Measurements from ENCODE around the gene OMA1.
"Not testable (repeated sequence)": the region's sequence is repeated elsewhere in the genome, so short reads cannot be mapped to it uniquely, and the experiment has no call there.

OMA1 gene

DNA sequence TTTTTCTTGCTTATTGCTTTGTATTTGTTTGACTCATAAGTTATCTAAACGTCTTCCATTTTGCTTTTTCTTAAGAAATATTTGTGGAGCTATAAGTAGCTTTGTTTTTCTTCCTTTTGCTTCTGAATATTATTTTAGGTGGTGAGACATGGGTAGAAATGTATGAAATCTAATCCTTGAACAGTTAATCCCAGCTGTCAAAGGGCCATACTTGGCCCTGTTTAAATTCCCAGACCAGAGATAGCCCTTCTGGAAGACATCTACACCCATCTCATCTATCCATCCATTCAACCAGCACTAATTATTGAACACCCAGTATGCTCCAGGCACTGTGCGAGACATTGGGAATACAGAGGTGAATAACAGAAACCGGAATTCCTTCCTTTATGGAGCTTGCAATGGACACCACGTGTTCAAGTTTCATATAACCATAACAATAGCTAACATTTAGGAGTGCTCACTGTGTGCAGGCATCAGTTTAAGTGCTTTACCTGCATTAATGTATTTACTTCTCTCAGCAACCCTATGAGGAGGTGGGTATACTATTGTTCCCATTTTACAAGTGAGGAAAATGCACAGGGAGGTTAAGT lies 21.8 kb upstream of the OMA1 start:
- no peaks in the 10 kb centered on the region for H3K36me3 Mint-ChIP-seq
- ATAC-seq (ENCODE audit: low read depth), result no peak
- H3K27me3 Mint-ChIP-seq, result peaks cover 15% of the 10 kb centered on the region
- no peak for DNase-seq (ENCODE audit: low spot score in 2 of 2)
- H3K4me3 Mint-ChIP-seq, result no peak overlapping the region
- peaks cover 2% of the 10 kb centered on the region for H3K9me3 Mint-ChIP-seq
- no peaks in the 10 kb centered on the region for H3K4me1 Mint-ChIP-seq
- H3K27ac Mint-ChIP-seq, result no peak overlapping the region

DNA sequence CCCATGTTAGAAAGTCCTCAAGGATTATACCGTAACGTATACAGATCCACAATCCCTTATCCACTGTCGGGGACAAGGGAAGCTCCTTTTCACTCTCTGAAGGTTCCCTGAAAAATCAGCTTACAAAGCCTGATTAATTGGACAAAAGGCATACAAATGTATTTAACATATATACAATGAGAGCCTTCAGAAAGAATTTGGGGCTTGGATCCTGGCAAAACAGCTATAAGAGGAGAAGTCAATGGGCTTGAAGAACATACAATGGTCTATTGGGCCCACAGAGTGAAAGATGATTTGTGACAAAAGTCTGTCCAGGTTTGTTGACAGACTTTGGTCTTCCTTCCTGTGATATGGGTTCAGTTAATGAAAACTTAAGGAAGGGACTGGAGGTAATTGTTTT lies 19.8 kb upstream of the OMA1 start:
- Mint-ChIP-seq H3K27ac (no peak overlapping the region), H3K36me3 (no peaks in the 10 kb centered on the region), H3K27me3 (peaks cover 19% of the 10 kb centered on the region), H3K9me3 (peaks cover 2% of the 10 kb centered on the region), H3K4me1 (no peaks in the 10 kb centered on the region), H3K4me3 (no peak overlapping the region)
- DNase-seq (ENCODE audit: low spot score in 2 of 2) (no peak), ATAC-seq (ENCODE audit: low read depth) (no peak)

DNA sequence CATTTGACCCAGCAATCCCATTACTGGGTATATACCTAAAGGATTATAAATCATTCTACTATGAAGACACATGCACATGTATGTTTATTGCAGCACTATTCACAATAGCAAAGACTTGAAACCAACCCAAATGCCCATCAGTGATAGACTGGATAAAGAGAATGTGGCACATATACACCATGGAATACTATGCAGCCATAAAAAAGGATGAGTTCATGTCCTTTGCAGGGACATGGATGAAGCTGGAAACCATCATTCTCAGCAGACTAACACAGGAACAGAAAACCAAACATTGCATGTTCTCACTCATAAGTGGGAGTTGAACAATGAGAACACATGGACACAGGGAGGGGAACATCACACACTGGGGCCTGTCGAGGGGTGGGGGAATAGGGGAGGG lies 17.2 kb upstream of the OMA1 start:
- ATAC-seq (ENCODE audit: low read depth); H3K36me3 Mint-ChIP-seq; H3K4me1 Mint-ChIP-seq; H3K9me3 Mint-ChIP-seq; H3K27ac Mint-ChIP-seq; DNase-seq (ENCODE audit: low spot score in 2 of 2); H3K4me3 Mint-ChIP-seq: not testable (repeated sequence)
- peaks cover 10% of the 10 kb centered on the region for H3K27me3 Mint-ChIP-seq

DNA sequence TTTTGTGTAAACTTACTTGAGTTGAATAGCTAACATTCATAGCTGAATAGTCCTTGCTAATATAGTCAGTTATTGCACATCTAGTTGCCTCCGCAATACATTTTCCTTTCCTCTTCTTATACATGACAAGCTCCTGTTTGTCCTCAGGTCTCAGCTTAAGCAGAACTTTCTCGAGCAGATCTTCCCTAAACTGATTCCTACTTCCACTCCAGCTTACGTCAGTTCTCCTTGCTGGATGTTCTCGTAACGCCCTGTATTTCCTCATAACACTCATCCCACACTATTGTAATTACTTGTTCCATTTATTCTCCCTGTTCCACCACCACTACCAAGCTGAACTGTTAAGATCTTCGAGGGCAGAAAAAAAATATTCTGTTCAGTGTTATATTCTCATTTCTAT lies 15.1 kb upstream of the OMA1 start:
- peaks cover 4% of the 10 kb centered on the region for H3K9me3 Mint-ChIP-seq
- ATAC-seq (ENCODE audit: low read depth) (no peak), DNase-seq (ENCODE audit: low spot score in 2 of 2) (no peak)
- no peak overlapping the region for H3K27ac Mint-ChIP-seq
- H3K4me1 Mint-ChIP-seq, result no peaks in the 10 kb centered on the region
- peaks cover 19% of the 10 kb centered on the region for H3K27me3 Mint-ChIP-seq
- H3K36me3 Mint-ChIP-seq, result no peaks in the 10 kb centered on the region
- no peak overlapping the region for H3K4me3 Mint-ChIP-seq

DNA sequence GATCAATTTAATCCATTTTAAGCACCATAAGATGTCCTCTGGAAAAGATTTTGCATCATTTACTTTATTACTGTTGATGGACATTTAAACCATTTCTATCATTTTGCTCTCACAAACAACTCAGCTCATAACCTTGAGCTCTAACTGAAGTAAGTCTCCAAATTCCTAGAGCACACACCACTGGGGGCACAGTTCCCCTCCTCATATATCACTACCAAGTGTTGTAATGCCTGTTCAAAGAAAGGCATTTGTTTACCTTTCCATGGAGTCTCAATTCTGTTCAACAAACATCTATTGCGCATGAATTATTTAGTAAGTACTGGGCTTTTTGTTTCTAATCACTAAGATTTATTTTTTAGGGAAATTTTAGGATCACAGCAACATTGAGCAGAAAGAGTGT lies 8.9 kb upstream of the OMA1 start:
- Mint-ChIP-seq H3K4me1 (no peaks in the 10 kb centered on the region), H3K4me3 (no peak overlapping the region), H3K27me3 (peaks cover 15% of the 10 kb centered on the region), H3K27ac (no peak overlapping the region), H3K36me3 (no peaks in the 10 kb centered on the region), H3K9me3 (no peaks in the 10 kb centered on the region)
- DNase-seq (ENCODE audit: low spot score in 2 of 2), result no peak
- no peak for ATAC-seq (ENCODE audit: low read depth)

DNA sequence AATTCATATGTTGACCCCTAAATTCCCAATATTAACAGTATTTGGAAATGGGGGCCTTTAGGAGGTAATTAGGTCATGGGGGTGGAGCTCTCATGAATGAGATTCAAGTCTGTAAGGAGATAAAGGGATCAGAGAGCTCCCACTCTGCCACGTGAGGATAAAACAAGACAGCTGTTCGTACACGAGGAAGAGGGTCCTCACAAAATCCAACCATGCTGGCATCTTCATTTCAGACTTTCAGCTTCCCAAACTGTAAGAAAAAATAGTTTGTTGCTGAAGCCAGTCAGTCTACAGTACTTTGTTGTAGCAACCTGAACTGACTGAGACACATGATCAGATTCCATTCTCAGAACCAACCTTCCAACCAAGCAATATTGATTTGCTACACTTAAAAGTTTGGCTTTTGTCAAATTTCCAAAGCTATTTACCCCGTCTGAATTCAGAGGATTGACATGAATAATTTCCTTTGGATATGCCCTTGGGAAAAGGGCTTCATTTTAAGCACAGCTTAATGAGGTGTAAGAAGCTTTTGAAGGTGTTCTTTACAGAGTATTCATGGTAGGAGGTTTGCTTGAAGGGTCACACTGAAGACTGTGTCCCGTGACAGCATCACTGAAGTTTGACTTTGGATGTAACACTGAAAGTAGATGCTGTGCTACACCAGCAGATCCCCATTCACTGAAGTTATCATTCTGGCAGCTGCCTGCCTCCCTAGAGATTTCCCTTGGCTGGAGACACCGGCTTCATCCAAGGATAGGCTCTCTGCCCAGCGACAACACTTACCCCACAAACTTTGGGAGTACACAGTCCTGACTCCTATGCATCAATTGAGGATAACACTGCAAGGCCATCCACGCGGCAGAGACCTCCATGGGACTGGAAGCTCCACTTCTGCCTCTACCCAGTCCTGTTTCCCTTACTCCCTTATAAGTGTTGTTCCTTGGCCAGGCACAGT lies 4.9 kb upstream of the OMA1 start:
- Mint-ChIP-seq H3K27me3 (peaks cover 7% of the 10 kb centered on the region), H3K36me3 (peaks cover under 1% of the 10 kb centered on the region), H3K4me3 (no peak overlapping the region), H3K27ac (no peak overlapping the region), H3K9me3 (no peaks in the 10 kb centered on the region), H3K4me1 (peaks cover 4% of the 10 kb centered on the region)
- ATAC-seq (ENCODE audit: low read depth), result no peak
- no peak for DNase-seq (ENCODE audit: low spot score in 2 of 2)

DNA sequence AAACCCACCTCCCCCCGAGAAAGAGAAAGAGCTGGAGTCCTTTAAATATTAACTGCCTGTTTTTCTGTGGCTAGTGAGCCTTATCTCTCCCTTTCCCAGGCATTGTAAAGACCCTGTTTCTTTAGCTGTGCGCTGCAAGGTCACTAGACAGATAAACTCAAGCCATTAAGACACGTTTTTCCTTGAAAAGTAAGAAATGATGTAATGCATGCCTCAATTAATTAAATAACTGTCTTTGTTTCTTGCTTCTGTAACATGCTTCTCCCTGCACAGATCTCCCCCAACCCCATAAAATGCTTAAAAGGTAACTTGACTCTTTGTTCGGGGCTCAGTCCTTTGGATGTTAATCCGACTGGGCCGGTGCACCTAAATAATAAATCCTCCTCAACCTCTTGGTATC lies 2.8 kb upstream of the OMA1 start:
- H3K9me3 Mint-ChIP-seq; H3K27me3 Mint-ChIP-seq; DNase-seq (ENCODE audit: low spot score in 2 of 2); ATAC-seq (ENCODE audit: low read depth); H3K4me3 Mint-ChIP-seq; H3K36me3 Mint-ChIP-seq; H3K27ac Mint-ChIP-seq: not testable (repeated sequence)
- peaks cover 14% of the 10 kb centered on the region for H3K4me1 Mint-ChIP-seq

DNA sequence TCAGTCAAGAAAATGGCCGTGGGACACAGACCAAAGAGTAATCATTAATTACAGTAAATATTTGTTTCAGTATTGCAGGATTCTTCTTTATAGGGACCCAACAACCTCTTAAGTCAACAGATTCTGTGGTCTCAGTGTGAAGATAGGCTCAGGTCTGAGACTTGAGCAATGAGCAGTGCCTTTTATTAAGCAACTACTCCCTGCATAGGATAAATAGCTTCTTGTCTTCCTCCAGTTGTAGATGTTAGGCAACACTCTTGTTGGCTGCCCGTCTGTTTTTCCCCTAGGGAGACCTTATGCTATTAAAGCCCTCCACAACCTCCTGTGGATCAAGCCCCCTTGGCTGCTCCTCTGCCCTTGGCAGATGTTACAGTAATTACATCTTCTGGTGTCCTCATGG lies 1.8 kb upstream of the OMA1 start:
- peaks cover 1% of the 10 kb centered on the region for H3K27me3 Mint-ChIP-seq
- H3K36me3 Mint-ChIP-seq, result peaks cover 1% of the 10 kb centered on the region
- H3K27ac Mint-ChIP-seq, result no peak overlapping the region
- DNase-seq (ENCODE audit: low spot score in 2 of 2), result no peak
- H3K4me3 Mint-ChIP-seq, result no peak overlapping the region
- peaks cover 15% of the 10 kb centered on the region for H3K4me1 Mint-ChIP-seq
- no peak for ATAC-seq (ENCODE audit: low read depth)
- no peaks in the 10 kb centered on the region for H3K9me3 Mint-ChIP-seq

DNA sequence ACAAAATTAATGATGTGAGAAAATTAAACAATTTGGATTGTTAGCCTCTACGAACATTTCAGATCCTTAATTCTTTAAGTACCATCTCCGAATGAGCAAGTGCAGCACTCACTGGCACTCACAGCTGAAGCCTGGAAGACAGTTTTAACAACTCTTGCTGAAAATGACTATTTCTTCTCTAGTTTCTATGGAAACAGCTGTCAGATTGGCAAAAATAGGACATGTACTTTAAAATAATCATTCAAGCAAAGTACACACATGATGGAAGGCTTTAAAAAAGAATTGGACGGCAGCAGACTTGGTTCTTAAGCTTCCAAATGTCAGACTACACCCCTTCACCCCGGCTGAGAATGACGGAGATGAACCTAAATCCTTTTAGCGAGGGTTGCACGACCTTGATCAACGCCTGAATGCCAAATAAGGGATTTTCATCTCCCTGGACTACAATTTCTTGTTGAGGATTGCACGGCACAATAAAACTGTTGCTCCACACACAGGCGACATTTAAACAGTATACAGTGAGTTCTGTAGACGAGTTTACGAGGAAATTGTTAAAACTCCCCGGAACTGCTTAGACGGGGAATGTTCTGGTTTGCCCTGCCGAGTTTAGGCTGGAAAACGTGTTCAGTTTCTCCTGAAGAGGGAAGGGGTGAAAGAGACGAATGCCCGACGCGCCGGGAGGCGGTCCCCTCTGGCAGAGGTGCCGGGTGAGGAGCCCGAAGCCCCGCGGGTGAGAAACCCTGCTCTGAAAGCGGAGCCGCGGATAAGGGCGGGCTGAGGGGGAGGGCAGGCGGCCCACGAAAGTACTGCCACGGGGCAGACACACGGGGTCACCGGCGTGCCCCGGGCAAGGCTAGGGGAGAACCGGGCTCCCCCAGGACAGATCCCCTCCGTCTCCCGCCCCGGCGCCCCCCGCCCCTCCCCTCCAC lies 671 bp downstream of the OMA1 start:
- ATAC-seq (ENCODE audit: low read depth) (peak; percentile 79), DNase-seq (ENCODE audit: low spot score in 2 of 2) (peak; percentile 75 to 77)
- H3K4me3 Mint-ChIP-seq, result peak overlapping the region; percentile 98
- no peaks in the 10 kb centered on the region for H3K9me3 Mint-ChIP-seq
- peaks cover 1% of the 10 kb centered on the region for H3K27me3 Mint-ChIP-seq
- H3K27ac Mint-ChIP-seq, result peak overlapping the region; percentile 100
- H3K36me3 Mint-ChIP-seq, result peaks cover 1% of the 10 kb centered on the region
- H3K4me1 Mint-ChIP-seq, result peaks cover 20% of the 10 kb centered on the region

DNA sequence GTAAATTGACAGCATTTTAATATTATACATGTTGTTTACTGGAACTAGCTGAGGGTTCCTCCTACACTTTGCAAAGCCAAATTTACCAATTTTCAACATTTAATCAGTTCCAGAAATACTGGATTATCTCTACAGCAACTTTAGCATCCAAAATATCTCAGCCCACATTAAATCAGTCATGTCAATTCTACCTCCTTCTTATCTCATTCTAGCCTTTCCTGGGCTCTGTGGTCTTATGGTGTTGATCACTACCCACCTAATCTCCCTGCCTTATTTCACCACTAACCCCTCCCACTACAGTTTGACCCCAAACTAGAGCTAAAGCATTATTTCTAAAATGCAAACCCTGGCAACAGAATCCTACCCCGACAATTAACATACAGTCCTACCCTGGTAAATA lies 3.3 kb downstream of the OMA1 start:
- DNase-seq (ENCODE audit: low spot score in 2 of 2) (no peak), ATAC-seq (ENCODE audit: low read depth) (no peak)
- Mint-ChIP-seq H3K9me3 (no peaks in the 10 kb centered on the region), H3K27ac (no peak overlapping the region), H3K4me1 (peaks cover 20% of the 10 kb centered on the region), H3K27me3 (no peaks in the 10 kb centered on the region), H3K36me3 (peaks cover 1% of the 10 kb centered on the region), H3K4me3 (no peak overlapping the region)

DNA sequence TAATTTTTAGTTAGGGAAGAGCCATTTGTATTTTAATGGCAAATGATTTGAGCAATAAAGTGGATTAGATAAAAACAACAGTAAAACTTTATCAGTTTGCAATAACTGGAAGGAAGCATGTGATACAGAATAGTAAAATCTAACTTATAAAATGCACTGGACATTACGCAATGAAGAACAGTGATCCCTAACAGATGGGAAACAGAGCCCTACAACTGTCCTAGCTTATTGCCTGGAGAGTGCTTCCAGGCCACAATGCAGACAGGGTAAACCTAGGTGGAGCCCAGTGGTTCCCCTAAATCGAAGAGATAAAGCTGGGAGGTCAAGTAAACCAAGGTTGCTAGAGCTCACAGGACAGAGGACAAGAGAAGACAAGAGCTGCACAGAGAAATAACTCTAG lies 7.0 kb downstream of the OMA1 start:
- peaks cover 7% of the 10 kb centered on the region for H3K4me1 Mint-ChIP-seq
- no peaks in the 10 kb centered on the region for H3K9me3 Mint-ChIP-seq
- H3K27ac Mint-ChIP-seq, result no peak overlapping the region
- no peak for DNase-seq (ENCODE audit: low spot score in 2 of 2)
- no peak overlapping the region for H3K4me3 Mint-ChIP-seq
- ATAC-seq (ENCODE audit: low read depth), result no peak
- H3K27me3 Mint-ChIP-seq, result no peaks in the 10 kb centered on the region
- H3K36me3 Mint-ChIP-seq, result no peaks in the 10 kb centered on the region

DNA sequence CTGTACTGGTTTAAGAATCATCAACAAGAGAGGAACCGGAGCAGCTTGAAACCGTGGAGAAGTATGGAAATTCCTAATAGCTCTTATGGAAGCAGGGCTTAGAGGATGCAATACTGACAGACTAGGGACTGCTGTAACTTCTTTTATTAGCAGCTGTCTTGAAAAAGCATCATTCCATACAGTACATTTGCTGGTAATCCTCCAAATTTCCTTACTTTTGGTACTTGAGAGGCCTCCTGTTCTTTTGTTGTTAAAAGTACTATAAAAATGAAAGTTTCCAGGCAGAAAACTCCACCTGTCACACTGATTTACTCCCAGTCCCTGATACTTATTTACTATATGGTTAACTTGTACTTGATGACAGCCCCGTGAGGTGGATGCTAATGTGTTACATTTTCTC lies 7.7 kb downstream of the OMA1 start:
- Mint-ChIP-seq H3K27ac (no peak overlapping the region), H3K36me3 (no peaks in the 10 kb centered on the region)
- DNase-seq (ENCODE audit: low spot score in 2 of 2), result no peak

DNA sequence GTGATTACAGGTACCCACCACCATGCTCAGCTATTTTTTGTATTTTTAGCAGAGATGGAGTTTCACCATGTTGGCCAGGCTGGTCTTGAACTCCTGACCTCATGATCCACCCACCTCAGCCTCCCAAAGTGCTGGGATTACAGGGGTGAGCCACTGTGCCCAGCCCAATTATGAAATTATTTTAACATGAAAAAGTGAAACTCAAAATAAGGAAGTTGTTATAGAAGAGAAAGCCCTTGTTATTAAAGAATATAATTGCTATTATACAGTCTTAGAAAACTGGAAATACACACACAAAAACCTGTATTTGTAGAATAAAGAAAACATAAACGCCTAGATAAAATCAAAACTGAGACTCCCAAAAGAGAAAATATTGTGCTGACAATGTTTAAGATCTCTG lies 14.7 kb downstream of the OMA1 start:
- not testable (repeated sequence) for H3K27ac Mint-ChIP-seq; H3K4me3 Mint-ChIP-seq; H3K4me1 Mint-ChIP-seq; H3K36me3 Mint-ChIP-seq; H3K9me3 Mint-ChIP-seq; DNase-seq (ENCODE audit: low spot score in 2 of 2); H3K27me3 Mint-ChIP-seq
- ATAC-seq (ENCODE audit: low read depth), result peak; percentile 54

More for the DNA sequence above, 7.7 kb downstream of the OMA1 start:
- H3K4me3 Mint-ChIP-seq, result no peak overlapping the region
- H3K4me1 Mint-ChIP-seq, result peaks cover 7% of the 10 kb centered on the region
- H3K9me3 Mint-ChIP-seq, result no peaks in the 10 kb centered on the region
- no peaks in the 10 kb centered on the region for H3K27me3 Mint-ChIP-seq
- ATAC-seq (ENCODE audit: low read depth), result no peak

DNA sequence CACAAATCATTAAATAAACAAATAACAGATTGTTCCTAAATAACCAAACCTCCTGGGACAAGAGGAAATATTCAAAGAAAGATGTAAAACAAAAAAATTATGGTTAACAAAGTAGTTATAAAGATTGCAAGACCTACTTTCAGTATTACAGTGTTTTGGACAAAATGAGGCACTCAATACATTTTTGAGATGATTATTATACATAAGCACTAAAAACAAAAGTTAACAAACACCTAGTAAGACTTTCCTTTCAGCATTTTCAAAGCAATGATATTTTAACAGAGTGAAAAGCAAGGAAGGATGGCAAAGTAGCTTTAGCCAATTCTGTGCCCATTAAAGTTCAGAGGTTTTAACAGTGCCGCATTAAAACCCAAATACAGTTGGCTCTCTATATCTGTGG lies 17.2 kb downstream of the OMA1 start:
- DNase-seq (ENCODE audit: low spot score in 2 of 2) (no peak), ATAC-seq (ENCODE audit: low read depth) (no peak)
- Mint-ChIP-seq H3K4me3 (no peak overlapping the region), H3K27ac (no peak overlapping the region), H3K27me3 (no peaks in the 10 kb centered on the region), H3K9me3 (no peaks in the 10 kb centered on the region), H3K4me1 (peaks cover 2% of the 10 kb centered on the region), H3K36me3 (peaks cover 5% of the 10 kb centered on the region)
